H1 (cell line): Measurements from ENCODE around the gene TBC1D3I. TPM values are rescaled to one million over a fixed set of nuclear protein-coding genes. Genes with fewer than 3 reads are reported as not detected.

Experiments used
- CTCF ChIA-PET: fragments of 300-600 bp; sonication (Branson Sonifier 250); formaldehyde crosslinking; loops from one replicate; lab custom pipeline; 2021; ENCODE audit not compliant: partially characterized antibody; lab: Charles Lee
- POLR2A ChIA-PET: fragments of 300-600 bp; sonication (Branson Sonifier 250); formaldehyde crosslinking; loops from one replicate; lab custom pipeline; 2021; ENCODE audit warnings: inconsistent platforms; ENCODE audit not compliant: partially characterized antibody; lab: Charles Lee
- DNase-seq, 2 experiments: peaks; one replicate each; pipeline versions ENCODE4 v3.0.0 to v3.0.0-alpha.2; 2010 to 2022; ENCODE audit warnings: low spot score in 2 of 2, low read depth in 1 of 2, mixed read lengths in 1 of 2
- FAIRE-seq: peaks from 2 replicates; lab custom pipeline; 2011; peaks lifted over from hg19 to GRCh38; lab: Jason Lieb, UNC
- H2AFZ ChIP-seq: 2 replicates; pipeline ENCODE4 v1.8.1; 2012; ENCODE audit warnings: low read length, inconsistent platforms
- H2AK5ac ChIP-seq: 2 replicates; pipeline ENCODE4 v1.6.1; 2013; ENCODE audit warnings: low read depth, low read length
- H2BK120ac ChIP-seq: replicated peaks from 2 replicates; pipeline ENCODE3; 2013; ENCODE audit warnings: low read depth, low read length, inconsistent platforms
- H2BK12ac ChIP-seq: 2 replicates; pipeline ENCODE4 v1.6.1; 2013; ENCODE audit warnings: low read depth, low read length
- H2BK15ac ChIP-seq: 2 replicates; pipeline ENCODE4 v1.6.1; 2013; ENCODE audit warnings: low read length
- H2BK20ac ChIP-seq: 2 replicates; pipeline ENCODE4 v1.6.1; 2013; ENCODE audit warnings: low read length
- H2BK5ac ChIP-seq: 2 replicates; pipeline ENCODE4 v1.6.1; 2013; ENCODE audit warnings: low read depth, low read length
- H3K14ac ChIP-seq: 2 replicates; pipeline ENCODE4 v1.6.1; 2013; ENCODE audit warnings: inconsistent platforms; ENCODE audit not compliant: insufficient read length
- H3K18ac ChIP-seq: 2 replicates; pipeline ENCODE4 v1.6.1; 2013; ENCODE audit warnings: low read length; ENCODE audit errors: extremely low read depth
- H3K23ac ChIP-seq: 2 replicates; pipeline ENCODE4 v1.6.1; 2013; ENCODE audit warnings: inconsistent platforms; ENCODE audit not compliant: insufficient read length
- H3K23me2 ChIP-seq: 2 replicates; pipeline ENCODE4 v1.6.1; 2013; ENCODE audit warnings: low read depth, low read length
- H3K27ac ChIP-seq: 2 replicates; pipeline ENCODE4 v1.6.1; 2011; ENCODE audit warnings: low read depth, low read length, inconsistent platforms
- H3K27me3 ChIP-seq, 4 experiments: replicated peaks in 1 of 4; 1 replicate in 1 of 4; 2 replicates in 3 of 4; pipeline versions ENCODE4 v1.6.1 to v1.8.1; 2011 to 2013; ENCODE audit warnings: low read length in 3 of 4, mild to moderate bottlenecking in 3 of 4, inconsistent platforms in 2 of 4, mixed read lengths in 2 of 4, moderate library complexity in 1 of 4; ENCODE audit not compliant: control insufficient read depth in 3 of 4, insufficient read depth in 3 of 4; ENCODE audit errors: extremely low read depth in 1 of 4
- H3K36me3 ChIP-seq, 4 experiments: 2 replicates each; pipeline versions ENCODE4 v1.6.1 to v1.8.1; 2011 to 2013; ENCODE audit warnings: mild to moderate bottlenecking in 4 of 4, low read length in 3 of 4, moderate library complexity in 2 of 4, control low read depth in 1 of 4, inconsistent platforms in 1 of 4; ENCODE audit not compliant: insufficient read depth in 4 of 4, control insufficient read depth in 2 of 4
- H3K4ac ChIP-seq: replicated peaks from 2 replicates; pipeline ENCODE3; 2013; ENCODE audit warnings: low read length, low read depth, mixed read lengths, inconsistent platforms; ENCODE audit not compliant: insufficient read length
- H3K4me1 ChIP-seq, 4 experiments: replicated peaks in 1 of 4; 1 replicate in 1 of 4; 2 replicates in 3 of 4; pipeline versions ENCODE4 v1.6.1 to v1.8.1; 2011 to 2013; ENCODE audit warnings: low read length in 3 of 4, inconsistent platforms in 2 of 4, mixed read lengths in 1 of 4; ENCODE audit not compliant: insufficient read depth in 4 of 4, control insufficient read depth in 3 of 4
- H3K4me2 ChIP-seq, 2 experiments: 2 replicates each; pipeline versions ENCODE4 v1.6.1 to v1.8.1; 2011 to 2013; ENCODE audit warnings: low read depth in 2 of 2, low read length in 2 of 2, control low read depth in 1 of 2, inconsistent platforms in 1 of 2, mild to moderate bottlenecking in 1 of 2; ENCODE audit not compliant: insufficient read depth in 1 of 2
- H3K4me3 ChIP-seq, 4 experiments: fragments of 200-600, 300-600 bp in 1 of 4; sonication (generic), shearing (Covaris generic), sonication (Bioruptor Twin) in 1 of 4; 2 replicates each; pipeline versions ENCODE4 v1.5.1 to v1.8.1; 2011 to 2016; ENCODE audit warnings: low read length in 4 of 4, low read depth in 3 of 4, control low read depth in 2 of 4, inconsistent platforms in 2 of 4, mild to moderate bottlenecking in 2 of 4, mixed read lengths in 1 of 4, moderate library complexity in 1 of 4; ENCODE audit not compliant: insufficient read depth in 2 of 4; ENCODE audit errors: extremely low read depth in 1 of 4
- H3K56ac ChIP-seq: replicated peaks from 2 replicates; pipeline ENCODE3; 2013; ENCODE audit warnings: low read depth, mild to moderate bottlenecking, mixed read lengths, low read length, inconsistent platforms; ENCODE audit not compliant: insufficient read length
- H3K79me1 ChIP-seq: 2 replicates; pipeline ENCODE4 v1.6.1; 2013; ENCODE audit warnings: low read depth, low read length, control low read depth
- H3K79me2 ChIP-seq, 2 experiments: 2 replicates each; pipeline versions ENCODE4 v1.6.1 to v1.8.1; 2012 to 2013; ENCODE audit warnings: low read length in 2 of 2, mild to moderate bottlenecking in 2 of 2, inconsistent platforms in 1 of 2; ENCODE audit not compliant: insufficient read depth in 2 of 2, control insufficient read depth in 1 of 2
- H3K9ac ChIP-seq, 4 experiments: replicated peaks in 1 of 4; 1 replicate in 1 of 4; 2 replicates in 3 of 4; pipeline versions ENCODE4 v1.6.1 to v1.8.1; 2011 to 2013; ENCODE audit warnings: low read depth in 3 of 4, low read length in 3 of 4, control low read depth in 2 of 4, mild to moderate bottlenecking in 2 of 4, moderate library complexity in 2 of 4, inconsistent platforms in 1 of 4; ENCODE audit errors: extremely low read depth in 1 of 4
- H3K9me3 ChIP-seq, 2 experiments: 2 replicates each; pipeline versions ENCODE4 v1.6.1 to v1.8.1; 2012 to 2013; ENCODE audit warnings: mild to moderate bottlenecking in 2 of 2, moderate library complexity in 2 of 2, control low read depth in 1 of 2, inconsistent platforms in 1 of 2, low read depth in 1 of 2, low read length in 1 of 2, mixed read lengths in 1 of 2; ENCODE audit not compliant: insufficient read depth in 2 of 2
- H4K20me1 ChIP-seq, 2 experiments: replicated peaks in 1 of 2; 2 replicates each; pipeline versions ENCODE3 to v1.8.1; 2011 to 2013; ENCODE audit warnings: inconsistent platforms in 2 of 2, low read length in 2 of 2, mild to moderate bottlenecking in 1 of 2; ENCODE audit not compliant: insufficient read depth in 2 of 2, control insufficient read depth in 1 of 2
- H4K5ac ChIP-seq: 2 replicates; pipeline ENCODE4 v1.6.1; 2013; ENCODE audit warnings: low read length, low read depth, mixed read lengths, inconsistent platforms; ENCODE audit not compliant: insufficient read length
- H4K8ac ChIP-seq: 2 replicates; pipeline ENCODE4 v1.8.0; 2013; ENCODE audit warnings: mild to moderate bottlenecking, moderate library complexity, low read length, inconsistent platforms; ENCODE audit not compliant: insufficient read depth; ENCODE audit errors: extremely low read depth
- H4K91ac ChIP-seq: replicated peaks from 2 replicates; pipeline ENCODE3; 2013; ENCODE audit warnings: low read length, mixed read lengths, inconsistent platforms; ENCODE audit not compliant: insufficient read length
- CBX5 ChIP-seq: fragments of 300-800, 300-1000 bp; sonication (generic); IDR thresholded peaks from 2 replicates; pipeline ENCODE4 v1.7.1; 2016; ENCODE audit warnings: antibody characterized with exemption, low read length, low read depth
- CTCF ChIP-seq, 3 experiments: IDR thresholded peaks; 1 replicate in 2 of 3; 2 replicates in 1 of 3; pipeline versions ENCODE4 v1.5.1 to v1.6.1; 2011; ENCODE audit warnings: low read length in 3 of 3, mild to moderate bottlenecking in 3 of 3, inconsistent platforms in 2 of 3, low read depth in 1 of 3, moderate library complexity in 1 of 3; ENCODE audit not compliant: insufficient read depth in 1 of 3; ENCODE audit errors: control extremely low read depth in 1 of 3
- RBBP5 ChIP-seq: IDR thresholded peaks from 2 replicates; pipeline ENCODE4 v1.7.1; 2012; ENCODE audit warnings: low read depth, mild to moderate bottlenecking, inconsistent platforms, low read length, moderate library complexity, borderline replicate concordance
- SAP30 ChIP-seq: fragments of 300-600 bp; sonication (generic); IDR thresholded peaks from 2 replicates; pipeline ENCODE4 v1.7.1; 2012; ENCODE audit warnings: low read length, moderate library complexity, mild to moderate bottlenecking, inconsistent platforms; ENCODE audit not compliant: insufficient read depth, insufficient replicate concordance
- polyA plus RNA-seq, 7 experiments: library from polyadenylated mRNA; depleted of rRNA in 3 of 7; stranded (reverse) in 5 of 7; unstranded in 2 of 7; fragments of >200 nt in 5 of 7; fragments of 200-250 nt in 2 of 7; gene quantifications; 1 replicate in 5 of 7; 2 replicates in 1 of 7; 4 replicates in 1 of 7; pipeline versions ENCODE4 v1.2.1 to v1.2.3, GENCODE V29; 2011 to 2013; ENCODE audit warnings: missing spikeins in 2 of 7, mixed read lengths in 2 of 7
- total RNA-seq: library from RNA; stranded (reverse); fragmentation: NEBNext Ultra II Directional; extraction: Animal tissue kit (Norgen Biotek cat#: 25700); gene quantifications from 2 replicates; pipeline ENCODE4 v1.2.1, GENCODE V29; 2021

Gene TBC1D3I
- total and polyA plus RNA-seq, 2 of the 8 experiments (the other 6 are each of a cell fraction or from before 2014, with no cell fraction given), result 2.3 TPM; not detected in 1

- CTCF ChIA-PET, result interaction anchor here (1.3 kb wide), 1 partner anchor 66 kb away, joined by 4 read pairs; no protein-coding TSS in a partner anchor
- Histone ChIP-seq H3K18ac (no peak overlapping the region), H2BK15ac (no peak overlapping the region), H3K4me3 (no peak overlapping the region), H2AFZ (no peak overlapping the region), H3K79me1 (no peaks in the 10 kb centered on the region), H3K27me3 (no peaks in the 10 kb centered on the region), H3K9ac (no peak overlapping the region), H2AK5ac (no peak overlapping the region), H2BK20ac (no peak overlapping the region), H3K79me2 (no peaks in the 10 kb centered on the region), H3K56ac (no peak overlapping the region), H2BK5ac (no peak overlapping the region), H4K8ac (no peak overlapping the region)
- no peak for DNase-seq
- no peak for TF ChIP-seq CTCF (IDR thresholded peaks at IDR 0.05; ENCODE audit: control extremely low read depth in 1 of 3, insufficient read depth in 1 of 3, low read depth in 1 of 3, low read length in 3 of 3)
- TF ChIP-seq SAP30, result no peak
- TF ChIP-seq CBX5, result no peak
- TF ChIP-seq RBBP5, result no peak
- TF ChIP-seq, all 59 proteins: peak for 0
- Histone ChIP-seq H2BK12ac (no peak overlapping the region), H3K4ac (no peak overlapping the region), H3K9me3 (peaks cover 16 to 18% of the 10 kb centered on the region in 2 experiments; a peak in 3 of 4 replicates), H4K91ac (no peak overlapping the region), H3K14ac (no peak overlapping the region), H3K23ac (no peak overlapping the region), H4K20me1 (no peaks in the 10 kb centered on the region), H3K36me3 (no peaks in the 10 kb centered on the region), H2BK120ac (no peak overlapping the region), H3K23me2 (no peaks in the 10 kb centered on the region), H3K4me1 (no peaks in the 10 kb centered on the region), H3K27ac (no peak overlapping the region), H4K5ac (no peak overlapping the region), H3K4me2 (no peak overlapping the region)
- FAIRE-seq, result no peak
- POLR2A ChIA-PET, result no interaction called here
These were observed 49.5 kb downstream of the TBC1D3I start for GRCh38 chr17:36214918-36215317.
